Natural killer cell treated with Interleukin-12 subunit alpha and Interleukin-12 subunit beta and Interleukin-15 and Interleukin-18, amount 100 ng/mL, for 72 hours (primary cell): Measurements from ENCODE around the gene MSX1. TPM values are rescaled to one million over a fixed set of nuclear protein-coding genes. Genes with fewer than 3 reads are reported as not detected.

Experiments used
- ATAC-seq, 2 donors: fragments of 150-1000 bp; cut with Tn5 transposase in 1 of 2; sonication (Bioruptor Pico), chemical (Tn5 transposase) in 1 of 2; 2 replicates each; pipeline ENCODE4 v1.10.0; 2021
- DNase-seq: peaks from one replicate; pipeline ENCODE4 v3.0.0; 2022; ENCODE audit warnings: low spot score
- H3K27ac Mint-ChIP-seq, 2 donors: 1 replicate in 1 of 2; 2 replicates in 1 of 2; pipeline ENCODE4 v1.8.0; 2022; ENCODE audit warnings: mixed read lengths in 2 of 2, mild to moderate bottlenecking in 1 of 2, moderate library complexity in 1 of 2
- H3K27me3 Mint-ChIP-seq, 2 donors: 1 replicate in 1 of 2; 2 replicates in 1 of 2; pipeline ENCODE4 v1.8.0; 2022; ENCODE audit warnings: mixed read lengths in 2 of 2
- H3K36me3 Mint-ChIP-seq: one replicate; pipeline ENCODE4 v1.8.0; 2022; ENCODE audit warnings: mixed read lengths
- H3K4me1 Mint-ChIP-seq, 2 donors: 1 replicate in 1 of 2; 2 replicates in 1 of 2; pipeline ENCODE4 v1.8.0; 2022; ENCODE audit warnings: low read depth in 2 of 2, mixed read lengths in 2 of 2, mild to moderate bottlenecking in 1 of 2
- H3K4me3 Mint-ChIP-seq: one replicate; pipeline ENCODE4 v1.8.0; 2022; ENCODE audit warnings: mixed read lengths
- H3K9me3 Mint-ChIP-seq: 2 replicates; pipeline ENCODE4 v1.8.0; 2022; ENCODE audit warnings: mixed read lengths
- total RNA-seq, 2 donors: library from RNA; stranded (reverse); gene quantifications; one replicate each; pipeline ENCODE4 v1.2.3, GENCODE V29; 2022

Gene MSX1
- total RNA-seq, 2 donors from 2014 or later: 0.24 TPM; not detected in 1

- Mint-ChIP-seq H3K27me3 (peaks cover 49 to 70% of the 10 kb centered on the region in 2 donors), H3K36me3 (no peaks in the 10 kb centered on the region), H3K4me3 (peak overlapping the region; percentile 78), H3K4me1 (peaks cover 31% of the 10 kb centered on the region in 2 donors), H3K27ac (peak overlapping the region; percentile 33 to 58), H3K9me3 (no peaks in the 10 kb centered on the region)
- no peak for DNase-seq
- no peak for ATAC-seq
Measured at GRCh38 chr4:4865705-4866123, 6.2 kb downstream of the MSX1 start.

GRCh38 chr4:4866124-4866865 is 6.8 kb downstream of the MSX1 start:
- peaks cover 51 to 70% of the 10 kb centered on the region in 2 donors for H3K27me3 Mint-ChIP-seq
- peaks cover 27 to 33% of the 10 kb centered on the region in 2 donors for H3K4me1 Mint-ChIP-seq
- H3K4me3 Mint-ChIP-seq: peak overlapping the region; percentile 78
- H3K9me3 Mint-ChIP-seq: no peaks in the 10 kb centered on the region
- H3K36me3 Mint-ChIP-seq: no peaks in the 10 kb centered on the region
- DNase-seq: no peak
- ATAC-seq: peak in 1 of 2 donors; percentile 45
- H3K27ac Mint-ChIP-seq: peak overlapping the region in 1 of 2 donors; percentile 58

- H3K9me3 Mint-ChIP-seq: no peaks in the 10 kb centered on the region
- ATAC-seq (no peak), DNase-seq (no peak)
- peak overlapping the region; percentile 78 for H3K4me3 Mint-ChIP-seq
- no peaks in the 10 kb centered on the region for H3K36me3 Mint-ChIP-seq
- H3K4me1 Mint-ChIP-seq: peaks cover 27 to 34% of the 10 kb centered on the region in 2 donors
- H3K27me3 Mint-ChIP-seq: peaks cover 53 to 70% of the 10 kb centered on the region in 2 donors
- H3K27ac Mint-ChIP-seq: no peak overlapping the region
Measured at GRCh38 chr4:4866866-4867374, 7.5 kb downstream of the MSX1 start.

- H3K4me3 Mint-ChIP-seq: no peak overlapping the region
- H3K9me3 Mint-ChIP-seq: no peaks in the 10 kb centered on the region
- ATAC-seq: no peak
- DNase-seq: no peak
- no peak overlapping the region for H3K27ac Mint-ChIP-seq
- H3K36me3 Mint-ChIP-seq: no peaks in the 10 kb centered on the region
- peaks cover 50 to 66% of the 10 kb centered on the region in 2 donors for H3K27me3 Mint-ChIP-seq
- peaks cover 28 to 35% of the 10 kb centered on the region in 2 donors for H3K4me1 Mint-ChIP-seq
Measured at GRCh38 chr4:4867375-4868039, 8.0 kb downstream of the MSX1 start.

- peaks cover 28 to 33% of the 10 kb centered on the region in 2 donors for H3K4me1 Mint-ChIP-seq
- peaks cover 48 to 64% of the 10 kb centered on the region in 2 donors for H3K27me3 Mint-ChIP-seq
- H3K9me3 Mint-ChIP-seq: no peaks in the 10 kb centered on the region
- H3K4me3 Mint-ChIP-seq: no peak overlapping the region
- no peak overlapping the region for H3K27ac Mint-ChIP-seq
- ATAC-seq: no peak
- no peaks in the 10 kb centered on the region for H3K36me3 Mint-ChIP-seq
- no peak for DNase-seq
Measured at GRCh38 chr4:4868040-4868757, 8.7 kb downstream of the MSX1 start.

GRCh38 chr4:4868758-4869723 is 9.6 kb downstream of the MSX1 start:
- H3K27ac Mint-ChIP-seq: no peak overlapping the region
- no peaks in the 10 kb centered on the region for H3K9me3 Mint-ChIP-seq
- peaks cover 50 to 64% of the 10 kb centered on the region in 2 donors for H3K27me3 Mint-ChIP-seq

GRCh38 chr4:4869731-4870571 is 10.5 kb downstream of the MSX1 start:
- H3K36me3 Mint-ChIP-seq: no peaks in the 10 kb centered on the region
- peaks cover 24 to 29% of the 10 kb centered on the region in 2 donors for H3K4me1 Mint-ChIP-seq
- no peak overlapping the region for H3K27ac Mint-ChIP-seq
- DNase-seq (no peak), ATAC-seq (no peak)
- no peak overlapping the region for H3K4me3 Mint-ChIP-seq
- peaks cover 51 to 63% of the 10 kb centered on the region in 2 donors for H3K27me3 Mint-ChIP-seq
- H3K9me3 Mint-ChIP-seq: no peaks in the 10 kb centered on the region

More at GRCh38 chr4:4868758-4869723, 9.6 kb downstream of the MSX1 start:
- H3K4me1 Mint-ChIP-seq: peaks cover 28 to 32% of the 10 kb centered on the region in 2 donors
- DNase-seq (no peak), ATAC-seq (no peak)
- H3K4me3 Mint-ChIP-seq: no peak overlapping the region
- H3K36me3 Mint-ChIP-seq: no peaks in the 10 kb centered on the region

- peaks cover 18 to 27% of the 10 kb centered on the region in 2 donors for H3K4me1 Mint-ChIP-seq
- H3K27ac Mint-ChIP-seq: no peak overlapping the region
- H3K4me3 Mint-ChIP-seq: no peak overlapping the region
- no peaks in the 10 kb centered on the region for H3K36me3 Mint-ChIP-seq
- peaks cover 50 to 63% of the 10 kb centered on the region in 2 donors for H3K27me3 Mint-ChIP-seq
- ATAC-seq (no peak), DNase-seq (no peak)
- H3K9me3 Mint-ChIP-seq: no peaks in the 10 kb centered on the region
Measured at GRCh38 chr4:4870576-4871241, 11.2 kb downstream of the MSX1 start.

- Mint-ChIP-seq H3K4me1 (peaks cover 13 to 23% of the 10 kb centered on the region in 2 donors), H3K27me3 (peaks cover 50 to 62% of the 10 kb centered on the region in 2 donors), H3K27ac (no peak overlapping the region), H3K36me3 (no peaks in the 10 kb centered on the region), H3K9me3 (no peaks in the 10 kb centered on the region), H3K4me3 (no peak overlapping the region)
- ATAC-seq (no peak), DNase-seq (no peak)
Measured at GRCh38 chr4:4871242-4871572, 11.7 kb downstream of the MSX1 start.

- DNase-seq (no peak), ATAC-seq (no peak)
- Mint-ChIP-seq H3K9me3 (no peaks in the 10 kb centered on the region), H3K27me3 (peaks cover 46 to 58% of the 10 kb centered on the region in 2 donors), H3K27ac (no peak overlapping the region), H3K36me3 (no peaks in the 10 kb centered on the region), H3K4me3 (no peak overlapping the region), H3K4me1 (peaks cover 9 to 18% of the 10 kb centered on the region in 2 donors)
Measured at GRCh38 chr4:4871573-4872313, 12.3 kb downstream of the MSX1 start.

GRCh38 chr4:4872314-4872903 is 12.9 kb downstream of the MSX1 start:
- DNase-seq (no peak), ATAC-seq (no peak)
- Mint-ChIP-seq H3K27me3 (peaks cover 50 to 64% of the 10 kb centered on the region in 2 donors), H3K4me1 (peaks cover 9 to 18% of the 10 kb centered on the region in 2 donors), H3K4me3 (no peak overlapping the region), H3K36me3 (no peaks in the 10 kb centered on the region), H3K9me3 (no peaks in the 10 kb centered on the region), H3K27ac (no peak overlapping the region)
